RWPE1 (cell line): Measurements from ENCODE around the gene PCDHA4.
"Not testable (repeated sequence)": the region's sequence is repeated elsewhere in the genome, so short reads cannot be mapped to it uniquely, and the experiment has no call there.

Source experiments
- CTCF ChIA-PET: fragments of 350-600 bp; sonication (Branson Sonifier 250); formaldehyde crosslinking; extraction: SDS; loops from one replicate; lab custom pipeline; 2021; lab: Yijun Ruan, JAX
- POLR2A ChIA-PET: fragments of 400-600 bp; formaldehyde crosslinking; extraction: SDS; loops from one replicate; lab custom pipeline; 2020; ENCODE audit warnings: antibody characterized with exemption; ENCODE audit not compliant: low non-redundant PET; lab: Yijun Ruan, JAX
- DNase-seq: peaks from one replicate; pipeline ENCODE4 v3.0.0; 2012; ENCODE audit warnings: low spot score
- H3K27ac ChIP-seq: fragments of 450-650 bp; 2 replicates; pipeline ENCODE4 v1.5.1; 2017
- CTCF ChIP-seq: fragments of 450-650 bp; conservative IDR thresholded peaks from 2 replicates; pipeline ENCODE4 v1.5.1; 2017; ENCODE audit warnings: low read depth, mild to moderate bottlenecking

PCDHA4 gene

DNA sequence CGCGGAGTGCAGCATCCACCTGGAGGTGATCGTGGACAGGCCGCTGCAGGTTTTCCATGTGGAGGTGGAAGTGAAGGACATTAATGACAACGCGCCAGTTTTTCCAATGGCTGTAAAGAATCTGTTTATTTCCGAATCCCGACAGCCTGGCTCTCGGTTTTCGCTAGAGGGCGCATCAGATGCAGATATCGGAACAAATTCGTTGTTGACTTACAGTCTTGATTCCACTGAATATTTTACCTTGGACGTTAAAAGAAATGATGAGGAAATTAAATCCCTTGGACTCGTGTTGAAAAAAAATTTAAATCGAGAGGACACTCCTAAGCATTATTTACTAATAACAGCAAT, 5.4 kb upstream of the PCDHA4 start:
- no peak for DNase-seq
- POLR2A ChIA-PET = no interaction called here
- CTCF ChIA-PET = no interaction called here
- TF ChIP-seq CTCF = no peak
- no peak overlapping the region for H3K27ac ChIP-seq

DNA sequence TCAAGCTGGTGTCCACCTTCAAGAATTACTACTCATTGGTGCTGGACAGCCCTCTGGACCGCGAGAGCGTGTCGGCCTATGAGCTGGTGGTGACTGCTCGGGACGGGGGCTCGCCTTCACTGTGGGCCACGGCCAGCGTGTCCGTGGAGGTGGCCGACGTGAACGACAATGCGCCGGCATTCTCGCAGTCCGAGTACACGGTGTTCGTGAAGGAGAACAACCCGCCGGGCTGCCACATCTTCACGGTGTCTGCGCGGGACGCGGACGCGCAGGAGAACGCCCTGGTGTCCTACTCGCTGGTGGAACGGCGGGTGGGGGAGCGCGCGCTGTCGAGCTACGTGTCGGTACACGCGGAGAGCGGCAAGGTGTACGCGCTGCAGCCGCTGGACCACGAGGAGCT, 4.5 kb upstream of the PCDHA4 start:
- CTCF ChIA-PET = interaction anchor here (1.1 kb wide), 1 partner anchor 14 kb away, joined by 6 read pairs; no protein-coding TSS in a partner anchor
- POLR2A ChIA-PET, DNase-seq, H3K27ac ChIP-seq: not testable (repeated sequence)

- ChIA-PET POLR2A (no interaction called here), CTCF (interaction anchor here (1.1 kb wide), 1 partner anchor 14 kb away, joined by 6 read pairs; no protein-coding TSS in a partner anchor)
- no peak overlapping the region for H3K27ac ChIP-seq
- DNase-seq = no peak
- no peak for TF ChIP-seq CTCF
Measured at GRCh38 chr5:140802781-140803271, 4.0 kb upstream of the PCDHA4 start.

DNA sequence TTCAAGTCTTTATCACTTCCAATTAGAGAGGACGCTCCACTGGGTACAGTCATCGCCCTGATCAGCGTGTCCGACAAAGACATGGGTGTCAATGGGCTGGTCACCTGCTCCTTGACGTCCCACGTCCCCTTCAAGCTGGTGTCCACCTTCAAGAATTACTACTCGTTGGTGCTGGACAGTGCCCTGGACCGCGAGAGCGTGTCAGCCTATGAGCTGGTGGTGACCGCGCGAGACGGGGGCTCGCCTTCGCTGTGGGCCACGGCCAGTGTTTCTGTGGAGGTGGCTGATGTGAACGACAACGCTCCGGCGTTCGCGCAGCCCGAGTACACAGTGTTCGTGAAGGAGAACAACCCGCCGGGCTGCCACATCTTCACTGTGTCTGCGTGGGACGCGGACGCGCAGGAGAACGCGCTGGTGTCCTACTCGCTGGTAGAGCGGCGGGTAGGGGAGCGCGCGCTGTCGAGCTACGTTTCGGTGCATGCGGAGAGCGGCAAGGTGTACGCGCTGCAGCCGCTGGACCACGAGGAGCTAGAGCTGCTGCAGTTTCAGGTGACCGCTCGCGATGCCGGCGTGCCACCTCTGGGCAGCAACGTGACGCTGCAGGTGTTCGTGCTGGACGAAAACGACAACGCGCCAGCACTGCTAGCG, 1.5 kb downstream of the PCDHA4 start:
- CTCF ChIA-PET = interaction anchor here (0.6 to 1.6 kb wide), 2 partner anchors 14 to 195 kb away, joined by 3 to 7 read pairs; no protein-coding TSS in a partner anchor
- H3K27ac ChIP-seq, DNase-seq, POLR2A ChIA-PET: not testable (repeated sequence)

- DNase-seq = no peak
- TF ChIP-seq CTCF = no peak
- no peak overlapping the region for H3K27ac ChIP-seq
- CTCF ChIA-PET = interaction anchor here (1.6 kb wide), 1 partner anchor 13 kb away, joined by 7 read pairs; no protein-coding TSS in a partner anchor
- POLR2A ChIA-PET = no interaction called here
Measured at GRCh38 chr5:140808889-140809291, 2.0 kb downstream of the PCDHA4 start.

DNA sequence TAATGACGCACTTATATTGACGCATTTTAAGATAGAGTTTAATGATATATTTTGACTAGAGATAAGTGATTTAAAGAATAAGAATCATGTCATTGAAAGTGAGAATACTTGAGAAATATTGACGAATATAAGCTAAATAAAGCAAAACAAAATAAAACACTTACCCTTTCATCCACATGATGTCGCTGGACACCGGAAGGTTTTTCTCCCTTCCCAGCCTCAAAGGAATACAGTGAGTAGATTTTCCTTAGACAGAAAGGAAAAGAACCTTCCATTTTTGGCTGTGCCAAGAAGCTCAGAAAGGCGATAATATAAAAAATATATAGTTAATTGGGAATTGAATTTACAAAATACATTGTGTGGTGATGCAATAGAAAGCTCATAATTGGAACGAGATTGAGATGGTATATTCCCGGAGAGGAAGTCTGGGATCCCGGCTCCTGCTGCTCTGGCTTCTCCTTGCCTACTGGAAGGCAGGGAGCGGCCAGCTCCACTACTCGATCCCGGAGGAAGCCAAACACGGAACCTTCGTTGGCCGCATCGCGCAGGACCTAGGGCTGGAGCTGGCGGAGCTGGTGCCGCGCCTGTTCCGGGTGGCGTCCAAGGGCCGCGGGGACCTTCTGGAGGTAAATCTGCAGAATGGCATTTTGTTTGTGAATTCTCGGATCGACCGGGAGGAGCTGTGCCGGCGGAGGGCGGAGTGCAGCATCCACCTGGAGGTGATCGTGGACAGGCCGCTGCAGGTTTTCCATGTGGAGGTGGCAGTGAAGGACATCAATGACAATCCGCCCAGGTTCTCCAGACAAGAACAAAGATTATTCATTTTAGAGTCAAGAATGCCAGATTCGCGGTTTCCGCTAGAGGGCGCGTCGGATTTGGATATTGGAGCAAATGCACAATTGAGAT, 14.8 kb downstream of the PCDHA4 start, which contains the start of gene PCDHA5:
PCDHA5 (plus strand) TSS at position 239 of the 906 bp plus-strand sequence.
- ChIA-PET CTCF (interaction anchor here (0.6 to 1.1 kb wide), 6 partner anchors 13 to 228 kb away, joined by 3 to 7 read pairs (median 3); no protein-coding TSS in a partner anchor), POLR2A (no interaction called here)
- H3K27ac ChIP-seq = no peak within 1 kb of the TSS
- peak; percentile 70 for TF ChIP-seq CTCF
- DNase-seq = no peak

DNA sequence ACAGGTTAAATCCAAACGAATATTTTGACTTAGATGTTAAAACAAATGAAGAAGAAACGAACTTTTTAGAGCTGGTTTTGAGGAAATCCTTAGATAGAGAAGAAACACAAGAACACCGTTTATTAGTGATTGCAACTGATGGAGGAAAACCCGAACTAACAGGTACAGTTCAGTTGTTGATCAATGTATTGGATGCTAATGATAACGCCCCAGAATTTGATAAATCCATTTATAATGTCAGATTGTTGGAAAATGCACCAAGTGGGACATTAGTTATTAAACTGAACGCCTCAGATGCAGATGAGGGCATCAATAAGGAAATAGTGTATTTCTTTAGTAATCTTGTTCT, 15.4 kb downstream of the PCDHA4 start:
- ChIA-PET CTCF (interaction anchor here (0.5 to 1.1 kb wide), 3 partner anchors 8 to 153 kb away, joined by 3 to 7 read pairs (median 3); no protein-coding TSS in a partner anchor), POLR2A (no interaction called here)

GRCh38 chr5:140822969-140823368, 16.1 kb downstream of the PCDHA4 start:
- POLR2A ChIA-PET, CTCF ChIA-PET, H3K27ac ChIP-seq, DNase-seq: not testable (repeated sequence)

More for the DNA sequence above, 15.4 kb downstream of the PCDHA4 start:
- DNase-seq = no peak
- peak; percentile 28; the same call in 1 of the 2 replicates for TF ChIP-seq CTCF
- no peak overlapping the region for H3K27ac ChIP-seq
